ENCODE data around the gene RIPOR3. TPM values are rescaled to one million over a fixed set of nuclear protein-coding genes. Genes with fewer than 3 reads are reported as not detected.

Gene RIPOR3
- total RNA-seq, 1 donor from 2014 or later: 0.12 TPM

- peaks cover 2% of the 10 kb centered on the region for H3K27me3 Mint-ChIP-seq (ENCODE audit: low read depth)
- no peak for DNase-seq (ENCODE audit: low spot score)
- no peaks in the 10 kb centered on the region for H3K9me3 Mint-ChIP-seq (ENCODE audit: low read depth)
- peaks cover 3% of the 10 kb centered on the region for H3K4me1 Mint-ChIP-seq (ENCODE audit: low read depth)
- no peak overlapping the region for H3K27ac Mint-ChIP-seq (ENCODE audit: unreplicated experiment)
- peaks cover 1% of the 10 kb centered on the region for H3K36me3 Mint-ChIP-seq (ENCODE audit: low read depth)
- no peak for TF ChIP-seq CTCF (IDR thresholded peaks at IDR 0.05)
- no peak overlapping the region for H3K4me3 Mint-ChIP-seq (ENCODE audit: unreplicated experiment)
These were observed 96.5 kb downstream of the RIPOR3 start for GRCh38 chr20:50594591-50595432.

- Mint-ChIP-seq H3K27ac (ENCODE audit: unreplicated experiment) (no peak overlapping the region), H3K9me3 (ENCODE audit: low read depth) (no peaks in the 10 kb centered on the region), H3K27me3 (ENCODE audit: low read depth) (peaks cover 2% of the 10 kb centered on the region), H3K4me1 (ENCODE audit: low read depth) (peaks cover 3% of the 10 kb centered on the region), H3K36me3 (ENCODE audit: low read depth) (peaks cover 1% of the 10 kb centered on the region), H3K4me3 (ENCODE audit: unreplicated experiment) (no peak overlapping the region)
- no peak for TF ChIP-seq CTCF (IDR thresholded peaks at IDR 0.05)
- DNase-seq (ENCODE audit: low spot score): no peak
These were observed 97.1 kb downstream of the RIPOR3 start for GRCh38 chr20:50594231-50594590.

- DNase-seq (ENCODE audit: low spot score): no peak
- Mint-ChIP-seq H3K4me3 (ENCODE audit: unreplicated experiment) (no peak overlapping the region), H3K36me3 (ENCODE audit: low read depth) (peaks cover 6% of the 10 kb centered on the region), H3K27ac (ENCODE audit: unreplicated experiment) (no peak overlapping the region), H3K4me1 (ENCODE audit: low read depth) (peaks cover 5% of the 10 kb centered on the region), H3K9me3 (ENCODE audit: low read depth) (no peaks in the 10 kb centered on the region), H3K27me3 (ENCODE audit: low read depth) (no peaks in the 10 kb centered on the region)
- no peak for TF ChIP-seq CTCF (IDR thresholded peaks at IDR 0.05)
These were observed 98.4 kb downstream of the RIPOR3 start for GRCh38 chr20:50593005-50593335.

GRCh38 chr20:50592282-50593004, 98.9 kb downstream of the RIPOR3 start:
- TF ChIP-seq CTCF (IDR thresholded peaks at IDR 0.05): no peak
- Mint-ChIP-seq H3K36me3 (ENCODE audit: low read depth) (peaks cover 6% of the 10 kb centered on the region), H3K27ac (ENCODE audit: unreplicated experiment) (no peak overlapping the region), H3K9me3 (ENCODE audit: low read depth) (no peaks in the 10 kb centered on the region), H3K4me3 (ENCODE audit: unreplicated experiment) (no peak overlapping the region), H3K4me1 (ENCODE audit: low read depth) (peaks cover 5% of the 10 kb centered on the region), H3K27me3 (ENCODE audit: low read depth) (no peaks in the 10 kb centered on the region)
- no peak for DNase-seq (ENCODE audit: low spot score)

GRCh38 chr20:50591233-50591852, 100.0 kb downstream of the RIPOR3 start:
- Mint-ChIP-seq H3K27ac (ENCODE audit: unreplicated experiment) (no peak overlapping the region), H3K27me3 (ENCODE audit: low read depth) (no peaks in the 10 kb centered on the region), H3K4me1 (ENCODE audit: low read depth) (peaks cover 5% of the 10 kb centered on the region), H3K36me3 (ENCODE audit: low read depth) (peaks cover 7% of the 10 kb centered on the region), H3K9me3 (ENCODE audit: low read depth) (no peaks in the 10 kb centered on the region), H3K4me3 (ENCODE audit: unreplicated experiment) (no peak overlapping the region)
- DNase-seq (ENCODE audit: low spot score): no peak
- TF ChIP-seq CTCF (IDR thresholded peaks at IDR 0.05): no peak
